ENCODE data around the gene MACF1.
"Not testable (repeated sequence)": the region's sequence is repeated elsewhere in the genome, so short reads cannot be mapped to it uniquely, and the experiment has no call there.

The MACF1 gene

DNA sequence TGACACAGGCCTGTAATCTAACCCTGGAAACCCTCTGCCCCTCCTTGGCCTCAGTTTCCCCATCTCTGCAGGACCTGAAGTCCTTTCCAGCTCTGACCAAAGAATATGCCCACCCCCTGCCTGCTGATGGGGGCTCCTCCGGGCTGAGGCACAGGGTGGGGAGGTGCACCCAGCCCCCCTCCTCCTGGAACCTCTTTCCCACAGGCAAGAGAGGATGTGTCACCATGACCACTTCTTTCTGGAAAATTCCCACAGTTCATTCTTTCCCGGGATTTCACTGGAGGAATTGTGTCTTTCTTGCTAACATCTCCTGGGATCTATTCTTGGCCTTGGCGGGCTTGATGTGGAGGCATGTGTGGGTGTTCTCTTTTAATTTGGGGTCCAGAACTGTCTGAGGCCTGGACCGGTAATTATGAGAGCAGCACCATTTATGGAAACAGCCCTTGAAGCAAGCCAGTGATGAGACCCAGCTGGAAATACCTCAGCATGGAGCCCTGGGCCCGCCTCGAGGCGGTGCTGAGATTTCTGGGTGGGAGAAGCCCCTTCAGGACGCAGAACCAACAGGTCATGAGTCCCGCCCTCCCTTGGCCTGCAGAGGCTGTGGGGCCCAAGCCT, 293.7 kb downstream of the MACF1 start:
- not testable (repeated sequence) for DNase-seq

DNA sequence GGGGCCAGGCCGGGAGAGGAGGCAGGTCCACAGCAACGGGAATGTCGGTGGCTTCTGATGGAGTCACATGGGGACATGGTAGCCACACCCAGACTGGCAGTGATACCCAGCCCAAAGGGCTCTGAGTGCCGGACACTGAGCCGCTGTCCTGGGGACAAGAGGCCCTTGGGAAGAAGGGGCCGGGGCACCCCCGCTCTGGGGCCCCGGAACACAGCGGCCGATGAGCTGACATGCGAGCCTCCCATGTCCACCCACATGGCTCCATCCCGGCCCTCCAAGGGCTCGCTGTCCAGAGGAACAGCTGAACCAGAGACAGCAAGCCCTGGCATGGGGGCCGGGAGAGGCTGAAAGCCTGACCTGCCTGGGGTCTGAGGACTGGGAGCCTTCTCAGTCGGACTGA, 294.3 kb downstream of the MACF1 start:
- not testable (repeated sequence) for DNase-seq

DNA sequence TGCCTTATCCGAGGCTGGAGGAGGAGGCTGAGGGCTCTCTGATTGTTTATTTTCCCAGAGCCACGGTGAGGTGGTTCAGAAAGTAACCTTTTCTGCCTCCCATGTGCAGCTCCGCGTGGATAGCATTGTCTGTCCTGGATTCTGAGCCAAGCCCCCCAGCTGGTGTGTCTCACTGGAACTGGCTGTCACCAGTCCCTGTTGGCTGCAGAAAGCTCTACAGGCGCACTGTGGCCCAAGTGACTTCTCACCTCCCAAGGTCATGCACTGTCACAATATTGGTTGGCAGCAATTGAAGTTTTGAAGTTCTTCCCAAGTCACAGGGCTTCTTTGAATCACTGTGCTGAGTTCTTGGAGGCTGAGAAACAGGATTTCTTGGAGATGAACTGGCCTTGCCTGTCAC, 295.2 kb downstream of the MACF1 start:
- DNase-seq, result no peak

DNA sequence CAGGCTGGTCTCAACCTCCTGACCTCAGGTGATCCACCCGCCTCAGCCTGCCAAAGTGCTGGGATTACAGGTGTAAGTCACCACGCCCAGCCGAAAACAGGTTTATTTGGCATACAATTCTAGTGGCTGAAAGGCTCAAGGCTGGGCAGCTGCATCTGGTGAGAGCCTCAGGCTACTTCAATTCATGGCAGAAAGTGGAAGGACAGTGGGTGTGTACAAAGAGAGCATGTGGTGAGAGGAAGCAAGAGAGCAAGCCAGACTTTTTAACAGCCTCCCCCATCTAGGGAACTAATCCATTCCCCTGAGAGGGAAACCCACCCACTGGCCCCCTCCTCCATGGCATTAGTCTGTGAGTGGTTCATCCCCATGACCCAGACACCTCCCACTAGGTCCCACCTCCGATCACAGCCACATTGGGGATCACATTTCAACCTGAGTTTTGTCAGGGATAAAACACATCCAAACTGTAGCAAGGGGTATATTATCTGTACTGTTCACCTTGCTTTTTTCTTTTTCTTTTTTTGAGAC, 296.4 kb downstream of the MACF1 start:
- DNase-seq, result no peak

DNA sequence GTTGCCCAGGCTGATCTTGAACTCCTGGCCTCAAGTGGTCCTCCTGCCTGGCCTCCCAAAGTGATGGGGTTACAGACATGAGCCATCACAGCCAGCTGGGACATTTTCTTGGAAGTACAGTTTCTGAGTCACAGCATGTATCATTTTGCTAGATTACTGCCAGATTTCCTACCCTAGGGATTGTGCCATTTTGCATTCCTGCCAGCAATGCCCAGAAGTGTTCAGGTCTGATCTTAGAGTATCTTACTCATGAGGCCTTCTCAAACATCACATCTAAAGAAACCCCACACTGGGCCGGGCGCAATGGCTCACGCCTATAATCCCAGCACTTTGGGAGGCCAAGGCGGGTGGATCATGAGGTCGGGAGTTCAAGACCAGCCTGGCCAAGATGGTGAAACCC, 297.2 kb downstream of the MACF1 start:
- no peak for DNase-seq

DNA sequence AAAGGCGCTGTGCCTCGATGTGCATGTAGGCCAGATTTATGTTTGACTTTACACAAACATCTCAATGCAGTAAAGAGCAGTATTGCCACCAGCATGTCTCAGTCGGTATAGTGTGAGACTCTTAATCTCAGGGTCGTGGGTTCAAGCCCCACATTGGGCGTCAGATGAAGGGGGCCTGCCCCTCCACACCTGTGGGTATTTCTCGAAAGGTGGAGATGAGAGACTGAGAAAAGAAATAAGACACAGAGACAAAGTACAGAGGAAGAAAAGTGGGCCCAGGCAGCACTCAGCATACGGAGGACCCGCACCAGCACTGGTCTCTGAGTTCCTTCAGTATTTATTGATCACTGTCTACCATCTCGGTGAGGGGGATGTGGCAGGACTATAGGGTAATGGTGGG, 299.9 kb downstream of the MACF1 start:
- DNase-seq, result not testable (repeated sequence)

DNA sequence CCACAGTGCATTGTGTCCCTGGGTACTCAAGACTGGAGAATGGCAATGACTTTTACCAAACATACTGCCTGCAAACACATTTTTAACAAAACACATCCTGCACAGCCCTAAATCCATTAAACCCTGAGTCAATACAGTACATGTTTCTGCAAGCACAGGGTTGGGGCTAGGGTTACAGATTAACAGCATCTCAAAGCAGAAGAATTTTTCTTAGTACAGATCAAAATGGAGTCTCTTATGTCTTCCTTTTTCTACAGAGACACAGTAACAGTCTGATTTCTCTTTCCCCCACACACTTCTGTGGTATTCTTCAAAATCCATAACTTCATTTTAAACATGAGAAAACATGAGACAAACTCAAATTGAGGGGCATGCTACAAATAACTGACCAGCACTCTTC, 300.8 kb downstream of the MACF1 start:
- no peak for DNase-seq

DNA sequence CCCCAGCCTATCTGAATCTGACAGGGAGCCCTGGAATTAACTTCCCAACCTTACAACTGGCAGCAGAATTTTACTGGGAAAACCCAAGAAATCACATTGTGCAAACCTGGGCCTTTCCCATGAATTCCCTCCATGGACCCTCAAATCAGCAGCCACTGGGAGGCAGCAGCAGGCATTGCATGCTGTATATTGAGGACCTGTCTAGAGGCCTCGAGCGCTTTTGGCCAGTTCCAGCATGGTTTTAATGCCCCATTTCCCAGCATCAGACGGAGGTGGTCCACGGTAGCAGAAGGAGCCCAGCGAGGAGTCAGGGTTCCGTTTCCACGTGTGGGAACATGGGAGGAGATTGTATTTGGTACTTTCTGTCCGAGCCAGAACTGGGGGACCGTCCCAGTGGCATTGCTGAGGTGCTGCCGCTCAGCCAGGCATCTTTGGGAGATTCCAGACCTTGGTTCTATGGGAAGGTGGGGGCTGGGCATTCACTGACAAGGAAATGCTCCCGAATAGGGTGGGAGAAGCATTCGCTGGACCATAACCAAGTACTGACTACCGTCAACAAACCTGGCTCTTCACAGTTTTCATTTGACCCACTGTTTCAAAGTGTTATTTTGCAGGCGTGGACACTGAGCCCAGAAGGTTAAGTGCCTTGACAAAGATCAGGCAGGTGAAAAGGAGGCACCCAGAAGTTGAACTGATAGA, 302.9 kb downstream of the MACF1 start:
- no peak for DNase-seq

DNA sequence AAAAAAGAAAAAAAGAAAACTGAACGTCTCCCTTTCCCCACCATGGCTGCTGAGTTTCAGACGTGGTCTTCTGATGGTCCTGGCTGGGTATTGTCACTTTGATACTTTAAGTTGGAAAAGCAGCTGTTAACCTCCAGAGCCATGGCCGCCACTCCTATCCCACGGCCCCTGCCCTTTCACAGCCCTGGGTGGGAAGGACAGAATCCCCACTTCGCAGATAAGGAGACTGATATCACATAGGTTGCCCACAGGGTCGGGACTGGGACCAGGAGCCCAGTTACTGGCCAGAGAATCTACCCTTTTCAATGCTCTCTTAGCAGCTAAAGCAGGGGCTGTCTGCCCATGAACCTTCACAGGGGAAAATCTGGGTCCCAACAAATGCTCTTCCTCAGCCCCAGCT, 303.8 kb downstream of the MACF1 start:
- no peak for DNase-seq

DNA sequence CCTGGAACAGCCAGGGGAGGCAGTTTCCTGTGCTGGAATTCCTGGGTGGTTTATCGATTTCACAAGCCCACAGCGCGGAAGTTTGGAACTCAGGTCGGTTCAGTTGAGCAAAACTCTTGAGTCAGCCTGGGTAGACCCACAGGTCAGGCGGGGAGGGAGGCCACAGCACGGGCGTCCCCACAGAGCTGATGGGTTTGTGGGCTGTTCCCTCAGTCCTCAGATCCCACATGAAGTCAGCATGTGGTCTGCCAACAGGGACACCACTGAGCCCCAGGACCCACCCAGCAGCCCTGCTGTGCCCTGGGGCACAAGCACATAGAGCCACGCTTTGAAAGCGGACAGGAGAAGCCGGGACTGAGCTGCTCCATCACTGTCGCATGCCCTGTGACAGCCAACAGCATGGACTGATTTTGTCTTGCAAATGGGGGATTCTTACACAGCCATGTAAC, 304.4 kb downstream of the MACF1 start:
- no peak for DNase-seq

DNA sequence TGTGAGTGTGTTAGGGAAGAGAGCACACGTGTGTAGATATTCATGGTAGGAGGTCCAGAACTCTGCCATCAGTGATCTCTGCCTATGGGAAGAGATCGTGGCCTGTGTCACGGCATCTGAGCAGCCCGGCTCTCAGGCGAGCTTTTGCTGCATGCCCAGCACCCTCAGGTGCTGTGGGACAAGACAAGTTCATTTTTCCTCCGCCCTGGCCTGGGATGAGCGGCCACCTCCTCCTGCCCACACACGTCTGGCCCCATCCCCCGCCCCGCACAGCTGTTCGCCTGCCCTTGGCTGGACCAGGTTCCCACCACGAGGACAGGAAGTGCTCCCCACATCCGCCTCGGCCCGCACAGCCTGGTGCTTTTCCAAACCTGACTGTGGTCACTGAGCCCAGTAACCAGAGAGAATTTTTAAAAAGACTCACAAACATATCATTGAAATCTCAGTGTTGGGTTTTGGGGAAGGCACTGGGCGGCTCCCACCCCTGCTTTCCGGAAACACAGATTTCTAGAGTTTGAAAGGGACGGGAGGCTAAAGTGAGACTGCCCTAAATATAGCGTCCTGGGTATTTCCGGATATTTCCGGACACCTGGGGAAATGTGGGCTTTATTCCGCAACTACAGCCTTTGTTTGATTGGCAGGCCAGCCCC, 305.0 kb downstream of the MACF1 start:
- peak in 1 of 2 donors; percentile 25 for DNase-seq

DNA sequence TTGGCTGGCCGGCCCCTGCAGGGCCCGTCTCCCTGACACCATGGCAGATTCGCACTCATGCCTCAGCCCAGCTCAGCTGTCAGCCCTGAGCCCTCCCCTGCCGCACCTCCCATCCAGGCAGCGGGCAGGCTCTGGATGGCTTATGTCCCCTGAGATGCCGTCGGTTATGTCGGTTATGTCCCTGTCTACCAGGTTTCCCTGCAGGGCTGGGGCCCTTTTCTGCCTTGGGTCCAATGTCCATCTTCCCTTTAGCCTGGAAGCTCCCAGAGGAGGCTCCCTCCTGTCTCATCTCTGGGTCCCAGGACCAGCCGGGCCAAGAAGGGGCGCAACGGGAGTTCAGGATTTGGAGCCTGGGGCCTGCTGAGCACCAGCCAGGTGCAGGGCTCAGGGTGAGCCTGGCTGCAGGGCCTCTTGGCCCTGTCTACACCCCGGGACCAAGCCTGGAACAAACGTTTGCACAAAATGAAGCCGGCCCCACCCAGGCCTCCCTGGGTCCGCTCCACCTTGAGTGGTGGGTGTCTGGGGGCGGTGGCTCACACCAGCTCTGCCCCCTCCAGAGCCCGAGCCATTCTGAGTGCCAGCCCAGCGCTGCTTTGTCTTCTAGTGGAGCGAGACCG, 306.2 kb downstream of the MACF1 start:
- not testable (repeated sequence) for DNase-seq

DNA sequence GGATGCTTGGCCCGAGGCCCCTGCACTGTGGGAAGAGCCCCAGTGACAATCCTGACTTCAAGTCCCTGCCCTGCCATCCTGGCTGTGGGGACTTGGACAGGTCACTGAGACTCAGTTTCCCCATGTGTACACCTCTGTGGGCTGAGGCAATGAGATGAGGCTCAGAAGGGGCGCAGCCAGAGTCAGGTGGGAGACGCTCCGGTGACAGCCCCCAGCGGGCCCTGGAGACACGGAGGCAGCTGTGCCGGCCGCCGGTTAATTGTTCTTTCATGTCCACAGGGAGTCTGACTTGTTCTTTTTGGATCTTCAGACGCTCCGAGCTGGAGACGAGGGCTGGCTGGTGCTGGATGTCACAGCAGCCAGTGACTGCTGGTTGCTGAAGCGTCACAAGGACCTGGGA, 307.0 kb downstream of the MACF1 start:
- not testable (repeated sequence) for DNase-seq

DNA sequence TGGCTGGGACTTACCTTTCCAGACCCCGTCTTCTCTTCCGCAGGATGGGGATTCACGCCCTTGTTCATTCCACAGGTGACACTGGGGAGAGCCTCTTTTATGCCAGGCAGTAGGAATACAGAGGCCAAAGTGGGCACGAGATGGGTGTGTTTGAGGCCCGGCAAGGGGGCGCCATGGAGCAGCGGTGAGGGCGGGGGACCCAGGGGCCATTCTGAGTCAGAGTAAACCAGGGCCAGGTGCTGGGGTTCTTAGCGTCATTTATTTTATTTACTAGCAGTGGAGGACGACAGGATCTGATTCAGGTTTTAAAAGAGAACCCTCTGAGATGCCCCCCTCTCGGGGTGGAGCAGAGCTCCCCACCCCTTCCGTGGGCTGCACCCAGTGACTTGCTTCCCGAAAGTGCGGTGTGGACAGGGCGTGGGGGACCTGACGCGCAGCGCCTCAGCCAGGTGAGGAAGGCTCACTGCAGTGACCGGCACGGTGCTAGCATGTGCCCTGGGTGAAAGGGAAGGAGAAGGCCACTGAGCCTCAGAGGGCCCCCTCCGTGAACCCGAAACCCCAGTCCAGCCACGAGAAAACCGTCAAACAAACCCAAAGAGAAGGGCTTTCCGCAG, 307.8 kb downstream of the MACF1 start:
- not testable (repeated sequence) for DNase-seq

DNA sequence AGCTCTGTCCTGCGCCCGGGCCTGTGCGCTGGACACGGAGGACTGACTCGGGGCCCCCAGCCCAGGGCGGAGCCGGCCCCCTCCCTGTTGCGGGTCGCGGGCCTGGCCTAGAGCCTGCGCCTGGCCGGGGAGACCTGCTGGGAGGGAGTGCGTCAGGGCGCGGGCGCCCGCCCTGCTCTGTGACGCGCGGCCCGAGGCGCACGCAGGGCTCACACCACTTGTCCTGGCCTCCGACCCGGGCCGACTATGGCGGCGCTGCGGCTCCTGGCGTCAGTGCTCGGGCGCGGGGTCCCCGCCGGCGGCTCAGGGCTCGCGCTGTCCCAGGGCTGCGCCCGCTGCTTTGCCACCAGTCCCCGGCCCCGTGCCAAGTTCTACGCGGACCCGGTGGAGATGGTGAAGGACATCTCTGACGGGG, 310.2 kb downstream of the MACF1 start:
- DNase-seq, result not testable (repeated sequence)

DNA sequence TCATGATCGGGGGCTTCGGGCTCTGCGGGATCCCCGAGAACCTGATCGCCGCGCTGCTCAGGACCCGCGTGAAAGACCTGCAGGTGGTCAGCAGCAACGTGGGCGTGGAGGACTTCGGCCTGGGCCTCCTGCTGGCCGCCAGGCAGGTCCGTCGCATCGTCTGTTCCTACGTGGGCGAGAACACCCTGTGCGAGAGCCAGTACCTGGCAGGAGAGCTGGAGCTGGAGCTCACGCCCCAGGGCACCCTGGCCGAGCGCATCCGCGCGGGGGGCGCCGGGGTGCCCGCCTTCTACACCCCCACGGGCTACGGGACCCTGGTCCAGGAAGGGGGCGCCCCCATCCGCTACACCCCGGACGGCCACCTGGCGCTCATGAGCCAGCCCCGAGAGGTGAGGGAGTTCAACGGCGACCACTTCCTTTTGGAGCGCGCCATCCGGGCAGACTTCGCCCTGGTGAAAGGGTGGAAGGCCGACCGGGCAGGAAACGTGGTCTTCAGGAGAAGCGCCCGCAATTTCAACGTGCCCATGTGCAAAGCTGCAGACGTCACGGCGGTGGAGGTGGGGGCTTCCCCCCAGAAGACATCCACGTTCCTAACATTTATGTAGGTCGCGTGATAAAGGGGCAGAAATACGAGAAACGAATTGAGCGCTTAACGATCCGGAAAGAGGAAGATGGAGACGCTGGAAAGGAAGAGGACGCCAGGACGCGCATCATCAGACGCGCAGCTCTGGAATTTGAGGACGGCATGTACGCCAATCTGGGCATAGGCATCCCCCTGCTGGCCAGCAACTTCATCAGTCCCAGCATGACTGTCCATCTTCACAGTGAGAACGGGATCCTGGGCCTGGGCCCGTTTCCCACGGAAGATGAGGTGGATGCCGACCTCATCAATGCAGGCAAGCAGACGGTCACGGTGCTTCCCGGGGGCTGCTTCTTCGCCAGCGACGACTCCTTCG, 310.9 kb downstream of the MACF1 start:
- DNase-seq, result peak in 1 of 2 donors; percentile 26

DNA sequence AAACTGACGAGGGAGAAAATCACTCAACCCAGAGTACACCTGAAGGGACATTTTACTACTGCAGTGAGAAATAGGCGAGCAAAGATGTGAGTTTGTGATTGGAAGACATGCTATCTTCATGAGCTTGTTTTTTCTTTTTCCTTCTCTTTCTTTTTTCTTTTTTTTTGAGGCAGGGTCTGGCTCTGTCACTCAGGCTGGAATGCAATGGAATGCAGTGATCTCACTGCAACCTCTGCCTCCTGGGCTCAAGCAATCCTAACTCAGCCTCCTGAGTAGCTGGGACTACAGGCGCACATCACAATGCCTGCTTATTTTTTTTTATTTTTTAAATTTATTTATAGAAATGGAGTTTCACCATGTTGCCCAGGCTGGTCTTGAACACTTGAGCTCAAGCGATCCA, 312.3 kb downstream of the MACF1 start:
- not testable (repeated sequence) for DNase-seq

DNA sequence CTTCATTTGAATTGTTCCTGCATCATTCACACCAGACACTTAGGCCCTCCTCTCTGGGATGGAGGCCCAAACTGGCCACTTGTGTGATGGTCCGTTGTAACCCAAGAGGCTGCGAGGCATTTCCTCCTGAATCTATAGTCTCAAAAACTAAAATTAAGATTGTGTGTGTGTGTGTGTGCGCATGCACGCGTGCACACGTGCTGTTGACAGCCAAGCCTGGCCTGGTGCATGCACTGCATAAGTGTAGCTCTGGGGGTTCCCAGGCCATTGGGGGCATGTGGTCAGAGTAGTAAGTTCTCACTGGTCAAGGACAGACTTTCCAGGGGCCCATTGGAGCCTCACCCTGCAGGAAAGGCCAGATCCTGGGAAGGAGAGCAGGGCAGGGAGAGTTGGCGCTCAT, 313.4 kb downstream of the MACF1 start:
- not testable (repeated sequence) for DNase-seq

DNA sequence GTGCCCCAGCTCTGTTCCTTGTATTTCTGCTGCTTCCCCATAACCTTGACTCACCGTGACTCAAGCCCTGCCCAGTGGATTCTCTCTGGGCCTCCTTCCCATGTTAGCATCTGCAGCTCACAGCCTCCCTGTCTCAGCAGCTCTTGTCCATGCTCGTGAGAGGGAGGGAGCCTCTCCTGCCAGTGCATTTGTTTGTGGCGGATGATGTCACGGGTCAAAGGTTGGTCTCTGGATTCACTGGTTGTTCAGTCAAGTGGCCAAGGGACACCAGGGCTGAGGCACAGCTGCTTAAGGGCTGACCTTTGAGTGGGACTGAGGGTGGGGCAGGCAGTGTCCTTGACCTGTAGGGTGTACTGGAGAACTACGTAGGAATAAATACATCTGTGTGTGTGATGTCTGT, 314.9 kb downstream of the MACF1 start:
- DNase-seq, result not testable (repeated sequence)

DNA sequence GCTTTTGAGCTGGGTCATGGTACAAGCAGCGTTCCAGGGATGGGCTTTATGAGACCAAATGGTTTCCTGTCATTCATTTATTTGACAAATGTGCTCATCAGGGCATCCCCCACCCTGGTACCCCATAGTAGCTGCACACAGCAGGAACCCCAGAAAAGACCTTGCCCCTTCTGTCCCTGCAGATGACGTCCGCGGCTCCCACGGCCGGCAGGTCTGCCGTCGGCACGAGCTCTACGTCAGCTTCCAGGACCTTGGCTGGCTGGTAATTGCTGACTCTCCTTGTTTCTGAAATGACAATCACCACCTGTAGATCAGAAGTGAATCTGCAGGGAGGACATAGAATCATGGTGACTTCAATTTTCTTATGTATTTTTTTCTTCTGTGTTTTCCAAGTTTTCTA, 317.7 kb downstream of the MACF1 start:
- DNase-seq, result not testable (repeated sequence)

DNA sequence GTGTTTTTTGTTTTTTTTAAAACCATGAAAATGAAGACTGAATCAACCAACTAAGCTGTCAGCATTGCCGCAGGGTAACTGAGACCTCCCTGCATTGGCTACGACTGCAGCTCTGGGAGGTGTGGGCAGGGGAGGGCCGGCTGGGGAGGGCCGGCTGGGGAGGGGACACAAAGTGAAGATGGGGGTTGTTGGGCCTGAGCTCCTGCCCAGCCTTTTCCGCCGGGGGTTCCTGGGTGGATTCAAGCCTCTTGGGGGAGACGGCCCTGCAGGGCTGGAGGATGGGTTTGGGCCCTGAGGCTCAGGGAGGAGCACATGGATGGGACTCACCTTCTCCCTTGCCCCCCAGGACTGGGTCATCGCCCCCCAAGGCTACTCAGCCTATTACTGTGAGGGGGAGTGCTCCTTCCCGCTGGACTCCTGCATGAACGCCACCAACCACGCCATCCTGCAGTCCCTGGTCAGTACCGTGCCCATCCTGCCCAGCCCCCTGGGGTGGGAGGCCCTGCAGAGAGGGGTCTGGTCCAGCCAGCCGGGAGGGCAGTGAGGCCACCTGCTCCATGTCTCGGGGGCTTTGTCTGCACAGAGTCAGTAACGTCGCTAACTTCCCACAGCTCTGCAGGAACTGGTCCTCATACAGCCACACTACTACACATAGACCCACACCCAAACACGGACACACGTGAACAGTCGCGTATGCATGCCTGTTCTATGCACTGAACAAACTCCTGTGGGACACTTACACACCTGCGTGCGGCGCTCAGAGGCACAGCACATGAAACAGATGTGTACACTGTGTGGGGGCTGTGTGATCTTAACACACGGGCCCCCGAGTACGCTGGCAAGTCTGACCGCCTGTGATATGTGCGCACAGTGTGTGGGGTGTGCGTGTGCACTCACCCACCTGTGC, 318.4 kb downstream of the MACF1 start:
- DNase-seq, result no peak
